NT2/D1 (cell line): ENCODE measurements around the gene SPAG9.

Experiments
- DNase-seq: peaks from one replicate; pipeline ENCODE4 v3.0.0-alpha.2; 2011; ENCODE audit warnings: low read depth, low spot score
- H3K27me3 ChIP-seq: 2 replicates; pipeline ENCODE4 v1.6.0; 2011; ENCODE audit warnings: mild to moderate bottlenecking; ENCODE audit not compliant: insufficient read length, insufficient read depth
- H3K36me3 ChIP-seq: 2 replicates; pipeline ENCODE4 v1.6.1; 2011; ENCODE audit warnings: mild to moderate bottlenecking, low read length, mixed read lengths; ENCODE audit not compliant: insufficient read depth, insufficient read length
- H3K4me1 ChIP-seq: 2 replicates; pipeline ENCODE4 v1.5.1; 2011; ENCODE audit not compliant: insufficient read depth, insufficient read length
- H3K4me3 ChIP-seq: 2 replicates; pipeline ENCODE4 v1.5.1; 2011; ENCODE audit warnings: low read depth; ENCODE audit not compliant: insufficient read length
- H3K9ac ChIP-seq: 2 replicates; pipeline ENCODE4 v1.6.0; 2011; ENCODE audit warnings: low read depth; ENCODE audit not compliant: insufficient read length
- H3K9me3 ChIP-seq: 2 replicates; pipeline ENCODE4 v1.5.1; 2011; ENCODE audit warnings: mild to moderate bottlenecking, low read length; ENCODE audit not compliant: insufficient read depth
- SUZ12 ChIP-seq: IDR thresholded peaks from 2 replicates; pipeline ENCODE4 v1.6.1; 2011; ENCODE audit not compliant: insufficient read length, insufficient read depth; ENCODE audit errors: extremely low read depth
- YY1 ChIP-seq: IDR thresholded peaks from 2 replicates; pipeline ENCODE4 v1.6.1; 2011; ENCODE audit not compliant: insufficient read length, insufficient read depth
- ZNF274 ChIP-seq: IDR thresholded peaks from 2 replicates; pipeline ENCODE4 v1.6.1; 2011; ENCODE audit warnings: mild to moderate bottlenecking, low read depth, low read length

Gene SPAG9

GRCh38 chr17:51004249-51004648 is 116.4 kb downstream of the SPAG9 start:
- Histone ChIP-seq H3K4me3 (no peak overlapping the region), H3K36me3 (peaks cover 52% of the 10 kb centered on the region), H3K27me3 (no peaks in the 10 kb centered on the region), H3K9ac (no peak overlapping the region), H3K4me1 (no peaks in the 10 kb centered on the region), H3K9me3 (no peaks in the 10 kb centered on the region)
- no peak for DNase-seq
- TF ChIP-seq ZNF274 (no peak), YY1 (no peak), SUZ12 (no peak)

- no peaks in the 10 kb centered on the region for H3K27me3 ChIP-seq
- no peaks in the 10 kb centered on the region for H3K9me3 ChIP-seq
- no peak overlapping the region for H3K9ac ChIP-seq
- H3K4me3 ChIP-seq, result no peak overlapping the region
- H3K36me3 ChIP-seq, result peaks cover 65% of the 10 kb centered on the region
- TF ChIP-seq SUZ12 (no peak), ZNF274 (no peak), YY1 (no peak)
- H3K4me1 ChIP-seq, result no peaks in the 10 kb centered on the region
- peak; percentile 15 for DNase-seq
Observed at GRCh38 chr17:51000835-51001638, 119.6 kb downstream of the SPAG9 start.

DNA sequence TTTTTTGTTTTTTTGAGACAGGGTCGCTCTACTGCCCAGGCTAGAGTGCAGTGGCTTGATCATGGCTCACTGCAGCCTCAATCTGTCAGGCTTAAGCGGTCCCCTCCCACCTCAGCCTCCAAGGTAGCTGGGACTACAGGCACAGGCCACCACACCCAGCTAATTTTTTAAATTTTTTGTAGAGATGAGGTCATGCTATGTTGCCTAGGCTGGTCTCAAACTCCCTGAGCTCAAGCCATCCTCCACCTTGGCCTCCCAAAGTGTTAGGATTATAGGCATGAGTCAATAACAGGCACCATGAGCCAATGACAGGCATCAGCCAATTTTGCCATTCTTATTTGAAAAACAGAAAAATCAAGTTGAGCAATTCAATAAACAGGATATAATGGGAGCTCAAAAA is 125.0 kb downstream of the SPAG9 start:
- H3K9ac ChIP-seq, result no peak overlapping the region
- H3K9me3 ChIP-seq, result no peaks in the 10 kb centered on the region
- no peaks in the 10 kb centered on the region for H3K27me3 ChIP-seq
- H3K36me3 ChIP-seq, result peaks cover 75% of the 10 kb centered on the region
- no peak for TF ChIP-seq SUZ12
- TF ChIP-seq ZNF274, result no peak
- no peak for TF ChIP-seq YY1
- H3K4me3 ChIP-seq, result no peak overlapping the region
- DNase-seq, result no peak
- no peaks in the 10 kb centered on the region for H3K4me1 ChIP-seq

DNA sequence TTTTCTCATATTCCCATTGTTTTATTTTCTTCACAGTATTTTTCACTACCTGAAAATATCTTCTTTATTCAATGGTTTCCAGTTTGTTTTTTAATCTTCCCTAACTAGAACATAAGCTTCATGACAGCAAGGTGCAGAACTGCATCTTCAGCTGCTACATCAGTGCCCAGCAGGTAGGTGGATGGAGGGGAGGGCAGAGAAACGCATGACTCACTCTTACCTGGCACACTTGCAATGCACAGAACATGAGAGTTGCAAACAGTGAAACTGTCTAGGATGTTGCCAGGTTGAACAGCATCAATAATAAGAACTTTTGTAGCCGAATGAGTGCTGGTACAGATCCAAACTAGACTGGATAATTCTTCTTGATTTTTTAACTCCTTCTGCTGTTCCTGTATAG is 127.1 kb downstream of the SPAG9 start:
- H3K9ac ChIP-seq, result no peak overlapping the region
- H3K4me1 ChIP-seq, result no peaks in the 10 kb centered on the region
- H3K9me3 ChIP-seq, result no peaks in the 10 kb centered on the region
- TF ChIP-seq YY1, result no peak
- TF ChIP-seq SUZ12, result no peak
- no peak for TF ChIP-seq ZNF274
- no peak for DNase-seq
- peaks cover 77% of the 10 kb centered on the region for H3K36me3 ChIP-seq
- no peak overlapping the region for H3K4me3 ChIP-seq
- H3K27me3 ChIP-seq, result no peaks in the 10 kb centered on the region

- no peaks in the 10 kb centered on the region for H3K9me3 ChIP-seq
- H3K27me3 ChIP-seq, result no peaks in the 10 kb centered on the region
- H3K36me3 ChIP-seq, result peaks cover 68% of the 10 kb centered on the region
- H3K4me3 ChIP-seq, result no peak overlapping the region
- H3K9ac ChIP-seq, result no peak overlapping the region
- H3K4me1 ChIP-seq, result no peaks in the 10 kb centered on the region
- DNase-seq, result no peak
- TF ChIP-seq ZNF274, result no peak
- no peak for TF ChIP-seq YY1
- TF ChIP-seq SUZ12, result no peak
Observed at GRCh38 chr17:50989149-50989548, 131.5 kb downstream of the SPAG9 start.

GRCh38 chr17:50988427-50988826 is 132.2 kb downstream of the SPAG9 start:
- no peak overlapping the region for H3K4me3 ChIP-seq
- no peak for TF ChIP-seq YY1
- no peak for TF ChIP-seq SUZ12
- no peak for TF ChIP-seq ZNF274
- no peak for DNase-seq
- no peaks in the 10 kb centered on the region for H3K4me1 ChIP-seq
- H3K36me3 ChIP-seq, result peaks cover 63% of the 10 kb centered on the region
- no peak overlapping the region for H3K9ac ChIP-seq
- H3K27me3 ChIP-seq, result no peaks in the 10 kb centered on the region
- H3K9me3 ChIP-seq, result no peaks in the 10 kb centered on the region

DNA sequence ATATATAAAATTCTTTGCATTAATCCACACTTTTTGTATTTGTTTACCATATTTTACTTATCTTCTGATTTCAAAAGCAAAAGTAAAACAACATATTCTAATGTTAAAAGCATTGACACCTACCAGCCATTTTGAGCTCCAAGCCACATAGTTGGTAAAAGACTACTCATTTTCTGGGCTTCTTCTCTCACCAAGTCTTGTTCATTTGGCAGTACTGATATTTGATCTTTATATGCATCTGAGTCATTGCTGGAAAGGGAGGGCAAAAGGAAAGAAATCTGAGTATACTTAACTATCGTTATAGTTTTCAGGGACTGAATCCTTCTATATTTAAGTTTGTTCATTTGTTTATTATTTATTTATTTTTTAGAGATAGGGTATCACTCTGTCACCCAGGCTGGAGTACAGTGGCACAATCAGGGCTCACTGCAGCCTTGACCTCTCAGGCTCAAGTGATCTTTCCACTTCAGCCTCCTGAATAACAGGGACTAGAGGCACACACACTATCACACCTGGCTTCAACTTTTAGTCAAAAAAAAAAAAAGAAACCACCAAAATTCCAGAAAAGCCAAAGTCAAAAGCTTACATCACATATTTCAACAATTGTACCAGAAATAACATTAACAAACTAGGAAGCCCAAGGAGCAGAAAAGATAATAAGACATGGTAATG is 133.5 kb downstream of the SPAG9 start:
- H3K9me3 ChIP-seq, result no peaks in the 10 kb centered on the region
- no peak overlapping the region for H3K4me3 ChIP-seq
- TF ChIP-seq YY1 (no peak), SUZ12 (no peak), ZNF274 (no peak)
- no peaks in the 10 kb centered on the region for H3K27me3 ChIP-seq
- no peak for DNase-seq
- no peaks in the 10 kb centered on the region for H3K4me1 ChIP-seq
- H3K9ac ChIP-seq, result no peak overlapping the region
- H3K36me3 ChIP-seq, result peaks cover 68% of the 10 kb centered on the region
